B cell (primary cell): Measurements from ENCODE around the gene GRM4. TPM values are rescaled to one million over a fixed set of nuclear protein-coding genes. Genes with fewer than 3 reads are reported as not detected.
A peak's percentile ranks its signal among the peaks of the same experiment; 100 is the strongest.

Experiments used
- ATAC-seq: fragments of 200-7000 bp; cut with Tn5 transposase; one replicate; pipeline ENCODE4 v1.10.0; 2021; ENCODE audit warnings: low read depth, mild to moderate bottlenecking, moderate number of reproducible peaks, moderate library complexity
- CTCF ChIA-PET: fragments of 350-600 bp; sonication (Branson Sonifier 250); formaldehyde crosslinking; loops from one replicate; lab custom pipeline; 2021; ENCODE audit warnings: antibody characterized with exemption, inconsistent platforms; lab: Charles Lee
- POLR2A ChIA-PET: fragments of 350-600 bp; sonication (Branson Sonifier 250); formaldehyde crosslinking; loops from one replicate; lab custom pipeline; 2021; ENCODE audit warnings: antibody characterized with exemption; lab: Charles Lee
- DNase-seq: peaks from one replicate; pipeline ENCODE4 v3.0.0; 2013
- H2AFZ ChIP-seq: 2 replicates; pipeline ENCODE4 v1.6.1; 2012; ENCODE audit warnings: mild to moderate bottlenecking, low read depth, low read length; ENCODE audit not compliant: insufficient read depth, poor library complexity, severe bottlenecking
- H3K27ac ChIP-seq, 2 donors: 1 replicate in 1 of 2; 2 replicates in 1 of 2; pipeline ENCODE4 v1.5.1; 2012 to 2013; ENCODE audit warnings: low read length in 2 of 2, mild to moderate bottlenecking in 2 of 2, moderate library complexity in 1 of 2
- H3K27me3 ChIP-seq, 4 experiments: fragments of 200-600 bp in 1 of 4; sonication (generic) in 1 of 4; replicated peaks in 1 of 4; 1 replicate in 2 of 4; 2 replicates in 2 of 4; pipeline versions ENCODE4 v1.6.1 to v1.7.0; 2013 to 2016; ENCODE audit warnings: low read length in 3 of 4, mild to moderate bottlenecking in 2 of 4, mixed read lengths in 1 of 4, moderate library complexity in 1 of 4; ENCODE audit not compliant: insufficient read depth in 4 of 4, control insufficient read depth in 3 of 4; ENCODE audit errors: control extremely low read depth in 1 of 4
- H3K36me3 ChIP-seq, 2 experiments: replicated peaks in 1 of 2; 1 replicate in 1 of 2; 2 replicates in 1 of 2; pipeline versions ENCODE4 v1.6.1 to v1.7.1; 2013; ENCODE audit warnings: low read length in 1 of 2; ENCODE audit not compliant: insufficient read depth in 2 of 2, control insufficient read depth in 1 of 2; ENCODE audit errors: control extremely low read depth in 1 of 2, extremely low read depth in 1 of 2
- H3K4me1 ChIP-seq, 2 donors: fragments of 200-600 bp in 1 of 2; sonication (generic) in 1 of 2; 1 replicate in 1 of 2; 2 replicates in 1 of 2; pipeline versions ENCODE4 v1.5.1 to v1.6.1; 2013 to 2017; ENCODE audit warnings: low read length in 2 of 2; ENCODE audit not compliant: control insufficient read depth in 2 of 2, insufficient read depth in 2 of 2
- H3K4me2 ChIP-seq: replicated peaks from 2 replicates; pipeline ENCODE3; 2012; ENCODE audit warnings: mild to moderate bottlenecking, low read depth, low read length; ENCODE audit not compliant: poor library complexity, severe bottlenecking
- H3K4me3 ChIP-seq, 5 experiments: fragments of 200-600 bp in 1 of 5; sonication (generic) in 1 of 5; 1 replicate in 3 of 5; 2 replicates in 2 of 5; pipeline versions ENCODE4 v1.5.1 to v1.7.0; 2011 to 2016; ENCODE audit warnings: low read length in 4 of 5, mild to moderate bottlenecking in 4 of 5, low read depth in 2 of 5, control low read depth in 1 of 5, moderate library complexity in 1 of 5; ENCODE audit not compliant: insufficient read depth in 1 of 5; ENCODE audit errors: control extremely low read depth in 1 of 5, extremely low read depth in 1 of 5
- H3K79me2 ChIP-seq: fragments of 200-600 bp; sonication (generic); one replicate; pipeline ENCODE4 v1.6.0; 2016; ENCODE audit warnings: low read length; ENCODE audit not compliant: control insufficient read depth, insufficient read depth
- H3K9ac ChIP-seq: fragments of 200-600 bp; sonication (generic); 2 replicates; pipeline ENCODE4 v1.6.1; 2017; ENCODE audit warnings: mild to moderate bottlenecking, low read length, moderate library complexity
- H3K9me3 ChIP-seq, 3 donors: one replicate each; pipeline versions ENCODE4 v1.6.1 to v1.7.1; 2013; ENCODE audit warnings: low read length in 2 of 3; ENCODE audit not compliant: control insufficient read depth in 2 of 3, insufficient read depth in 1 of 3; ENCODE audit errors: control extremely low read depth in 1 of 3
- H4K20me1 ChIP-seq: 2 replicates; pipeline ENCODE4 v1.6.0; 2012; ENCODE audit warnings: mild to moderate bottlenecking, low read length; ENCODE audit not compliant: insufficient read depth, control insufficient read depth, poor library complexity, severe bottlenecking
- H3K27ac Mint-ChIP-seq: one replicate; pipeline ENCODE4 v1.8.0; 2021; ENCODE audit warnings: mixed read lengths
- H3K27me3 Mint-ChIP-seq: one replicate; pipeline ENCODE4 v1.8.0; 2021; ENCODE audit warnings: mixed read lengths
- H3K4me1 Mint-ChIP-seq: one replicate; pipeline ENCODE4 v1.8.0; 2021; ENCODE audit warnings: mixed read lengths
- H3K4me3 Mint-ChIP-seq: one replicate; pipeline ENCODE4 v1.8.0; 2021; ENCODE audit warnings: mixed read lengths
- H3K9me3 Mint-ChIP-seq: one replicate; pipeline ENCODE4 v1.8.0; 2022; ENCODE audit warnings: mixed read lengths; ENCODE audit not compliant: insufficient read depth
- EZH2 ChIP-seq: IDR thresholded peaks from 2 replicates; pipeline ENCODE4 v1.6.1; 2012; ENCODE audit warnings: borderline replicate concordance, low read depth, mild to moderate bottlenecking, moderate library complexity, low read length; ENCODE audit not compliant: insufficient read depth, poor library complexity, severe bottlenecking
- WGBS: methylation state at CpG from one replicate; pipeline ENCODE4 v1.1.5; 2013; ENCODE audit warnings: missing lambda C conversion rate; ENCODE audit not compliant: insufficient coverage; 5-methylcytosine and 5-hydroxymethylcytosine counted together
- intact Hi-C: fragments of 100-400 bp; cut with micrococcal nuclease; formaldehyde crosslinking; loops from one replicate; pipeline ENCODE4 v1.10.0; 2022
- polyA plus RNA-seq: library from polyadenylated mRNA; depleted of rRNA; stranded (reverse); fragments of >200 nt; gene quantifications from 2 replicates; pipeline ENCODE4 v1.2.3, GENCODE V29; 2012
- total RNA-seq, 2 donors: library from RNA; stranded (reverse); fragments of 120-200 nt in 1 of 2; gene quantifications; 1 replicate in 1 of 2; 2 replicates in 1 of 2; pipeline versions ENCODE4 v1.2.3 to v1.2.4, GENCODE V29; 2013 to 2022
- TF ChIP-seq, protein P1 (sequence below): fragments of 200-600 bp; IDR thresholded peaks from one replicate; pipeline ENCODE4 v1.8.0; 2022; ENCODE audit warnings: antibody characterized with exemption, mild to moderate bottlenecking

The GRM4 gene
- total and polyA plus RNA-seq, 2 donors (not counting 1 experiment from before 2014, with no cell fraction given) = 0.04 TPM; not detected in 1

GRCh38 chr6:34070315-34071135 is 75.4 kb downstream of the GRM4 start:
- intact Hi-C loops = no loop called here
- Mint-ChIP-seq H3K9me3 (no peaks in the 10 kb centered on the region), H3K27ac (no peak overlapping the region), H3K27me3 (peaks cover 9% of the 10 kb centered on the region), H3K4me1 (no peaks in the 10 kb centered on the region), H3K4me3 (no peak overlapping the region)
- H3K79me2 ChIP-seq = no peaks in the 10 kb centered on the region
- H3K27me3 ChIP-seq = peaks cover 0 to 3% (median 0%) of the 10 kb centered on the region in 4 experiments
- ChIA-PET CTCF (no interaction called here), POLR2A (no interaction called here)
- H3K36me3 ChIP-seq = no peaks in the 10 kb centered on the region
- peak; percentile 14 for ATAC-seq
- no peaks in the 10 kb centered on the region for H3K4me1 ChIP-seq
- no peak overlapping the region for H2AFZ ChIP-seq
- peaks cover 0 to 4% (median 0%) of the 10 kb centered on the region in 3 donors for H3K9me3 ChIP-seq
- 88% methylated on average over 14 of the region's 15 CpGs for WGBS
- no peak overlapping the region for H3K4me2 ChIP-seq
- no peak overlapping the region for H3K9ac ChIP-seq
- H4K20me1 ChIP-seq = no peaks in the 10 kb centered on the region
- no peak for TF ChIP-seq EZH2
- TF ChIP-seq, protein P1, sequence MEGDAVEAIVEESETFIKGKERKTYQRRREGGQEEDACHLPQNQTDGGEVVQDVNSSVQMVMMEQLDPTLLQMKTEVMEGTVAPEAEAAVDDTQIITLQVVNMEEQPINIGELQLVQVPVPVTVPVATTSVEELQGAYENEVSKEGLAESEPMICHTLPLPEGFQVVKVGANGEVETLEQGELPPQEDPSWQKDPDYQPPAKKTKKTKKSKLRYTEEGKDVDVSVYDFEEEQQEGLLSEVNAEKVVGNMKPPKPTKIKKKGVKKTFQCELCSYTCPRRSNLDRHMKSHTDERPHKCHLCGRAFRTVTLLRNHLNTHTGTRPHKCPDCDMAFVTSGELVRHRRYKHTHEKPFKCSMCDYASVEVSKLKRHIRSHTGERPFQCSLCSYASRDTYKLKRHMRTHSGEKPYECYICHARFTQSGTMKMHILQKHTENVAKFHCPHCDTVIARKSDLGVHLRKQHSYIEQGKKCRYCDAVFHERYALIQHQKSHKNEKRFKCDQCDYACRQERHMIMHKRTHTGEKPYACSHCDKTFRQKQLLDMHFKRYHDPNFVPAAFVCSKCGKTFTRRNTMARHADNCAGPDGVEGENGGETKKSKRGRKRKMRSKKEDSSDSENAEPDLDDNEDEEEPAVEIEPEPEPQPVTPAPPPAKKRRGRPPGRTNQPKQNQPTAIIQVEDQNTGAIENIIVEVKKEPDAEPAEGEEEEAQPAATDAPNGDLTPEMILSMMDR = no peak
- H3K4me3 ChIP-seq = no peak overlapping the region
- no peak for DNase-seq
- no peak overlapping the region for H3K27ac ChIP-seq

- no peak for TF ChIP-seq EZH2
- TF ChIP-seq, protein P1 = no peak
- Histone ChIP-seq H3K9ac (no peak overlapping the region), H3K27me3 (peaks cover 0 to 7% (median 0%) of the 10 kb centered on the region in 4 experiments), H3K79me2 (no peaks in the 10 kb centered on the region), H2AFZ (no peak overlapping the region), H3K36me3 (no peaks in the 10 kb centered on the region), H4K20me1 (no peaks in the 10 kb centered on the region), H3K4me2 (no peak overlapping the region), H3K4me1 (no peaks in the 10 kb centered on the region), H3K27ac (no peak overlapping the region), H3K4me3 (no peak overlapping the region), H3K9me3 (peaks cover 0 to 4% (median 0%) of the 10 kb centered on the region in 3 donors)
- H3K4me3 Mint-ChIP-seq = no peak overlapping the region
- ChIA-PET POLR2A (no interaction called here), CTCF (interaction anchor here (0.7 kb wide), 1 partner anchor 296 kb away, joined by 3 read pairs; no protein-coding TSS in a partner anchor)
- 100% methylated on average over 1 of the region's 8 CpGs for WGBS
- no peaks in the 10 kb centered on the region for H3K4me1 Mint-ChIP-seq
- H3K27ac Mint-ChIP-seq = no peak overlapping the region
- ATAC-seq (no peak), DNase-seq (no peak)
- H3K27me3 Mint-ChIP-seq = peaks cover 6% of the 10 kb centered on the region
- intact Hi-C loops = no loop called here
- no peaks in the 10 kb centered on the region for H3K9me3 Mint-ChIP-seq
Observed at GRCh38 chr6:34068462-34069044, 77.3 kb downstream of the GRM4 start.
